Upper lobe of right lung (tissue), 1 donor: ENCODE results near the gene ZNF711. TPM values are rescaled to one million over a fixed set of nuclear protein-coding genes. Genes with fewer than 3 reads are reported as not detected.
"Not testable (repeated sequence)": the region's sequence is repeated elsewhere in the genome, so short reads cannot be mapped to it uniquely, and the experiment has no call there.

ENCODE experiments used
- ATAC-seq: fragments of 200-7000 bp; cut with Tn5 transposase; one replicate; pipeline ENCODE4 v1.9.1; 2020; ENCODE audit warnings: mild to moderate bottlenecking, moderate library complexity
- DNase-seq: peaks from one replicate; pipeline ENCODE4 v3.0.0-alpha.2; 2020
- H3K27ac ChIP-seq: fragments of 200-600 bp; one replicate; pipeline ENCODE4 v1.8.0; 2022
- H3K27me3 ChIP-seq: fragments of 200-600 bp; one replicate; pipeline ENCODE4 v1.8.0; 2022; ENCODE audit warnings: mild to moderate bottlenecking
- H3K36me3 ChIP-seq: fragments of 200-600 bp; one replicate; pipeline ENCODE4 v1.8.0; 2022
- H3K4me1 ChIP-seq: fragments of 200-600 bp; one replicate; pipeline ENCODE4 v1.8.0; 2022
- H3K4me3 ChIP-seq: fragments of 200-600 bp; one replicate; pipeline ENCODE4 v1.8.0; 2022; ENCODE audit warnings: mild to moderate bottlenecking
- H3K9me3 ChIP-seq: fragments of 200-600 bp; one replicate; pipeline ENCODE4 v1.8.0; 2022
- intact Hi-C: fragments of 100-400 bp; cut with DNase I; formaldehyde crosslinking; loops from one replicate; pipeline ENCODE4 v1.11.0; 2022
- total RNA-seq: library from RNA; stranded (reverse); fragmentation: NEBNext Ultra II Directional; extraction: Animal tissue kit (Norgen Biotek cat#: 25700); gene quantifications from one replicate; pipeline ENCODE4 v1.2.1, GENCODE V29; 2021
- TF ChIP-seq, protein P1 (sequence below): fragments of 200-600 bp; IDR thresholded peaks from one replicate; pipeline ENCODE4 v1.8.0; 2022; ENCODE audit warnings: antibody characterized with exemption
- donor health status: DM: no; HTN: yes; CAD: no; lungs with severe emphysema.

Gene ZNF711
- total RNA-seq, 1 donor from 2014 or later: 1.8 TPM

DNA sequence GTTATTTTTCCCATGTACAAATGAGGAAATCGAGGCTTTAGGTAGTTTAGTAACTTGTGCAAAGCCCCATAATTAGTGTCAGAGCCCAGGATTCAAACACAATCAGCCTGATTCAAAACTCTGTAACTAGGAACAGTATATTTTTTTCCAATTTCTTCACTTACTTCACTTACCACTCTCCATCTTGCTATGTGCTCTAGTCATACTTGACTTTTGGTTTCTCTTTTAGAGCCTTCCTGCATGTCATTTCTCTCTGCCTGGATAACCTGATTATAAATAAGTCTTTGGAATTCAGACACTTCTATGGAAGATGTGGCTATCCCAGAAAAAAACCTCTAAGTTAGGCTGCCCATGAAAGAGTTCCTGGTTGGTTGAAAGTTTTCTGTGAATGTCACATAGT is 22.4 kb upstream of the ZNF711 start:
- H3K4me1 ChIP-seq: no peaks in the 10 kb centered on the region
- no peak overlapping the region for H3K4me3 ChIP-seq
- no peaks in the 10 kb centered on the region for H3K9me3 ChIP-seq
- intact Hi-C loops: no loop called here
- DNase-seq (no peak), ATAC-seq (no peak)
- TF ChIP-seq, protein P1, sequence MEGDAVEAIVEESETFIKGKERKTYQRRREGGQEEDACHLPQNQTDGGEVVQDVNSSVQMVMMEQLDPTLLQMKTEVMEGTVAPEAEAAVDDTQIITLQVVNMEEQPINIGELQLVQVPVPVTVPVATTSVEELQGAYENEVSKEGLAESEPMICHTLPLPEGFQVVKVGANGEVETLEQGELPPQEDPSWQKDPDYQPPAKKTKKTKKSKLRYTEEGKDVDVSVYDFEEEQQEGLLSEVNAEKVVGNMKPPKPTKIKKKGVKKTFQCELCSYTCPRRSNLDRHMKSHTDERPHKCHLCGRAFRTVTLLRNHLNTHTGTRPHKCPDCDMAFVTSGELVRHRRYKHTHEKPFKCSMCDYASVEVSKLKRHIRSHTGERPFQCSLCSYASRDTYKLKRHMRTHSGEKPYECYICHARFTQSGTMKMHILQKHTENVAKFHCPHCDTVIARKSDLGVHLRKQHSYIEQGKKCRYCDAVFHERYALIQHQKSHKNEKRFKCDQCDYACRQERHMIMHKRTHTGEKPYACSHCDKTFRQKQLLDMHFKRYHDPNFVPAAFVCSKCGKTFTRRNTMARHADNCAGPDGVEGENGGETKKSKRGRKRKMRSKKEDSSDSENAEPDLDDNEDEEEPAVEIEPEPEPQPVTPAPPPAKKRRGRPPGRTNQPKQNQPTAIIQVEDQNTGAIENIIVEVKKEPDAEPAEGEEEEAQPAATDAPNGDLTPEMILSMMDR: no peak
- no peak overlapping the region for H3K27ac ChIP-seq
- H3K36me3 ChIP-seq: no peaks in the 10 kb centered on the region
- H3K27me3 ChIP-seq: no peaks in the 10 kb centered on the region

GRCh38 chrX:85223359-85223758 is 20.4 kb upstream of the ZNF711 start:
- intact Hi-C loops: no loop called here
- Histone ChIP-seq H3K4me3 (no peak overlapping the region), H3K9me3 (no peaks in the 10 kb centered on the region), H3K27me3 (no peaks in the 10 kb centered on the region), H3K4me1 (no peaks in the 10 kb centered on the region), H3K27ac (no peak overlapping the region), H3K36me3 (no peaks in the 10 kb centered on the region)
- ATAC-seq (no peak), DNase-seq (no peak)
- TF ChIP-seq, protein P1: no peak

DNA sequence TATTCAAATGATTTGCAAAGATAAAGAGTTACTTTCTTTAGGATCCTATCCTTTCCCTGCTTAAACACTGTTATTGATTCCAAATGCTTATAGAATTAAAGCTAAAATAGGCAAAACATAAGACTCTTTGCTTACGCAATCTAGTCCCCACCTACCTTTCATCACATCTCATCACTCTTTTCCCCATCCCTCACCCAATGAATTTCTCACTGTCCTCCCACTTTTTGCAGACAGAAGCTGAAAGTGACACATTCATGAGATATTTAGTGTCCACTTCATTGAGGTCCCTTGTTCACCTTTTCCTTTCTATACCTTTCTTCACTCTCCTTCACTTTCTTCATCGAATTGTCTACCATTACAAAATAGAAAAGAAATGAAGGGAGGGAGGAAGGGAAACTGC is 636 bp upstream of the ZNF711 start:
- Histone ChIP-seq H3K4me1 (no peaks in the 10 kb centered on the region), H3K4me3 (no peak overlapping the region), H3K27ac (no peak overlapping the region), H3K9me3 (no peaks in the 10 kb centered on the region), H3K27me3 (no peaks in the 10 kb centered on the region), H3K36me3 (no peaks in the 10 kb centered on the region)
- no peak for ATAC-seq
- DNase-seq: no peak
- intact Hi-C loops: no loop called here
- TF ChIP-seq, protein P1: no peak

GRCh38 chrX:85244450-85245211 is 840 bp downstream of the ZNF711 start:
- Histone ChIP-seq H3K27me3 (no peaks in the 10 kb centered on the region), H3K27ac (no peak overlapping the region), H3K36me3 (no peaks in the 10 kb centered on the region), H3K4me1 (no peaks in the 10 kb centered on the region), H3K9me3 (no peaks in the 10 kb centered on the region), H3K4me3 (peak overlapping the region; percentile 50)
- intact Hi-C loops: no loop called here
- ATAC-seq (peak; percentile 45), DNase-seq (peak; percentile 46)
- TF ChIP-seq, protein P1: no peak

DNA sequence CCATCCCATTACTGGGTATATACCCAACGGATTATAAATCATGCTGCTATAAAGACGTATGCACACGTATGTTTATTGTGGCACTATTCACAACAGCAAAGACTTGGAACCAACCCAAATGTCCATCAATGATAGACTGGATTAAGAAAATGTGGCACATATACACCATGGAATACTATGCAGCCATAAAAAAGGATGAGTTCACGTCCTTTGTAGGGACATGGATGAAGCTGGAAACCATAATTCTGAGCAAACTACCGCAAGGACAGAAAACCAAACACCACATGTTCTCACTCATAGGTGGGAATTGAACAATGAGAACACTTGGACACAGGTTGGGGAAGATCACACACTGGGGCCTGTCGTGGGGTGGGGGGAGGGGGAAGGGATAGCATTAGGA is 41.5 kb downstream of the ZNF711 start:
- H3K4me1 ChIP-seq, intact Hi-C loops, H3K4me3 ChIP-seq, ATAC-seq, DNase-seq, H3K9me3 ChIP-seq, H3K27me3 ChIP-seq, H3K36me3 ChIP-seq, H3K27ac ChIP-seq: not testable (repeated sequence)

GRCh38 chrX:85288992-85289723 is 45.4 kb downstream of the ZNF711 start:
- Histone ChIP-seq H3K27ac (no peak overlapping the region), H3K4me1 (no peaks in the 10 kb centered on the region), H3K4me3 (no peak overlapping the region), H3K9me3 (no peaks in the 10 kb centered on the region), H3K27me3 (no peaks in the 10 kb centered on the region), H3K36me3 (no peaks in the 10 kb centered on the region)
- no peak for DNase-seq
- no peak for ATAC-seq
- intact Hi-C loops: no loop called here
- TF ChIP-seq, protein P1: no peak
